Smooth muscle cell (in vitro differentiated cells): ENCODE data around the gene BOLA3. TPM values are rescaled to one million over a fixed set of nuclear protein-coding genes. Genes with fewer than 3 reads are reported as not detected.
A peak's percentile ranks its signal among the peaks of the same experiment; 100 is the strongest.

ENCODE experiments used
- DNase-seq: peaks from one replicate; lab custom pipeline; 2025; ENCODE audit not compliant: unreplicated experiment; lab: John Stamatoyannopoulos, UW
- H2AFZ ChIP-seq: fragments of 200-600 bp; sonication (generic); 2 replicates; pipeline ENCODE4 v1.6.0; 2016; ENCODE audit warnings: antibody characterized with exemption, low read depth, mild to moderate bottlenecking
- H3F3A ChIP-seq: fragments of 200-600 bp; sonication (generic); 2 replicates; pipeline ENCODE4 v1.6.0; 2017; ENCODE audit warnings: antibody characterized with exemption, low read depth
- H3K27ac ChIP-seq: fragments of 200-600 bp; sonication (generic); 2 replicates; pipeline ENCODE4 v1.5.1; 2016; ENCODE audit warnings: low read depth, mild to moderate bottlenecking
- H3K27me3 ChIP-seq: fragments of 200-600 bp; sonication (generic); 2 replicates; pipeline ENCODE4 v1.6.1; 2016; ENCODE audit warnings: low read depth, mild to moderate bottlenecking
- H3K36me3 ChIP-seq: fragments of 200-600 bp; sonication (generic); 2 replicates; pipeline ENCODE4 v1.5.1; 2016; ENCODE audit warnings: low read depth
- H3K4me1 ChIP-seq: fragments of 200-600 bp; sonication (generic); 2 replicates; pipeline ENCODE4 v1.5.1; 2016; ENCODE audit warnings: low read depth
- H3K4me2 ChIP-seq: fragments of 200-600 bp; sonication (generic); 2 replicates; pipeline ENCODE4 v1.6.0; 2016; ENCODE audit warnings: mild to moderate bottlenecking
- H3K4me3 ChIP-seq: fragments of 200-600 bp; sonication (generic); 2 replicates; pipeline ENCODE4 v1.5.1; 2016; ENCODE audit warnings: mild to moderate bottlenecking
- H3K79me2 ChIP-seq: fragments of 200-600 bp; sonication (generic); 2 replicates; pipeline ENCODE4 v1.6.0; 2016; ENCODE audit warnings: low read depth, mild to moderate bottlenecking
- H3K9ac ChIP-seq: fragments of 200-600 bp; sonication (generic); 2 replicates; pipeline ENCODE4 v1.6.0; 2016; ENCODE audit warnings: low read depth
- H3K9me3 ChIP-seq: fragments of 200-600 bp; sonication (generic); replicated peaks from 2 replicates; pipeline ENCODE4 v1.5.1; 2016; ENCODE audit warnings: low read depth
- H4K20me1 ChIP-seq: fragments of 200-600 bp; sonication (generic); 2 replicates; pipeline ENCODE4 v1.6.0; 2016; ENCODE audit warnings: low read depth
- CTCF ChIP-seq: fragments of 200-600 bp; sonication (generic); IDR thresholded peaks from 2 replicates; pipeline ENCODE4 v1.5.1; 2017; ENCODE audit warnings: borderline replicate concordance, mild to moderate bottlenecking, antibody characterized with exemption; ENCODE audit not compliant: insufficient read depth, poor library complexity, severe bottlenecking
- WGBS: methylation state at CpG from one replicate; pipeline ENCODE4 v1.1.7; 2016; ENCODE audit warnings: low lambda C conversion rate; 5-methylcytosine and 5-hydroxymethylcytosine counted together
- polyA plus RNA-seq: library from polyadenylated mRNA; unstranded; fragments of >200 nt; fragmentation: Nextera tagmentation; extraction: Ambion mirVana; gene quantifications from 2 replicates; pipeline ENCODE4 v1.2.1, GENCODE V29; 2016
- total RNA-seq: library from RNA; depleted of rRNA; stranded (reverse); fragments of >200 nt; gene quantifications from 2 replicates; pipeline ENCODE4 v1.2.3, GENCODE V29; 2014

BOLA3 gene
- total and polyA plus RNA-seq, 2 experiments from 2014 or later: 87.5 to 93.8 TPM

- Histone ChIP-seq H3K4me3 (peak overlapping the region; percentile 57), H3K4me1 (no peaks in the 10 kb centered on the region), H3F3A (no peaks in the 10 kb centered on the region), H3K4me2 (peak overlapping the region; percentile 75), H3K9me3 (no peaks in the 10 kb centered on the region), H3K79me2 (no peaks in the 10 kb centered on the region), H3K27ac (no peak overlapping the region), H3K36me3 (no peaks in the 10 kb centered on the region), H3K9ac (no peak overlapping the region), H3K27me3 (no peaks in the 10 kb centered on the region), H2AFZ (peak overlapping the region; percentile 33), H4K20me1 (no peaks in the 10 kb centered on the region)
- WGBS: 48% methylated on average over 47 of the region's 59 CpGs
- TF ChIP-seq CTCF: peak; percentile 20
- no peak for DNase-seq
These were observed 27.5 kb downstream of the BOLA3 start for GRCh38 chr2:74119912-74120825.

GRCh38 chr2:74119339-74119738 lies 28.4 kb downstream of the BOLA3 start:
- H4K20me1 ChIP-seq: no peaks in the 10 kb centered on the region
- H3K27me3 ChIP-seq: no peaks in the 10 kb centered on the region
- no peaks in the 10 kb centered on the region for H3K9me3 ChIP-seq
- TF ChIP-seq CTCF: no peak
- H3K36me3 ChIP-seq: no peaks in the 10 kb centered on the region
- no peaks in the 10 kb centered on the region for H3F3A ChIP-seq
- no peak overlapping the region for H2AFZ ChIP-seq
- H3K4me2 ChIP-seq: no peak overlapping the region
- no peak for DNase-seq
- H3K9ac ChIP-seq: no peak overlapping the region
- no peaks in the 10 kb centered on the region for H3K4me1 ChIP-seq
- no peak overlapping the region for H3K4me3 ChIP-seq
- no peaks in the 10 kb centered on the region for H3K79me2 ChIP-seq
- H3K27ac ChIP-seq: no peak overlapping the region

GRCh38 chr2:74111380-74111779 lies 36.3 kb downstream of the BOLA3 start:
- no peaks in the 10 kb centered on the region for H3K27me3 ChIP-seq
- H3F3A ChIP-seq: no peaks in the 10 kb centered on the region
- peaks cover 9% of the 10 kb centered on the region for H4K20me1 ChIP-seq
- TF ChIP-seq CTCF: no peak
- no peak overlapping the region for H3K9ac ChIP-seq
- no peak overlapping the region for H3K4me2 ChIP-seq
- H3K79me2 ChIP-seq: no peaks in the 10 kb centered on the region
- DNase-seq: no peak
- no peaks in the 10 kb centered on the region for H3K36me3 ChIP-seq
- H3K4me1 ChIP-seq: peaks cover 8% of the 10 kb centered on the region
- H3K9me3 ChIP-seq: no peaks in the 10 kb centered on the region
- H3K4me3 ChIP-seq: no peak overlapping the region
- H3K27ac ChIP-seq: no peak overlapping the region
- H2AFZ ChIP-seq: no peak overlapping the region

- Histone ChIP-seq H3K4me1 (peaks cover 14% of the 10 kb centered on the region), H3K9me3 (no peaks in the 10 kb centered on the region), H3K36me3 (no peaks in the 10 kb centered on the region), H3K79me2 (no peaks in the 10 kb centered on the region), H3K4me3 (no peak overlapping the region), H3F3A (no peaks in the 10 kb centered on the region), H3K27ac (no peak overlapping the region), H4K20me1 (peaks cover 11% of the 10 kb centered on the region), H3K4me2 (no peak overlapping the region), H2AFZ (no peak overlapping the region), H3K9ac (no peak overlapping the region), H3K27me3 (no peaks in the 10 kb centered on the region)
- 87% methylated on average over 3 of the region's 3 CpGs for WGBS
- no peak for DNase-seq
- TF ChIP-seq CTCF: no peak
These were observed 37.2 kb downstream of the BOLA3 start for GRCh38 chr2:74110537-74110936.
